Measurements from ENCODE around the gene CTNNA3. TPM values are rescaled to one million over a fixed set of nuclear protein-coding genes. Genes with fewer than 3 reads are reported as not detected.

Gene CTNNA3
- total and polyA plus RNA-seq, 7 donors = under 0.01 to 4.6 (median 2.4) TPM; not detected in 1

DNA sequence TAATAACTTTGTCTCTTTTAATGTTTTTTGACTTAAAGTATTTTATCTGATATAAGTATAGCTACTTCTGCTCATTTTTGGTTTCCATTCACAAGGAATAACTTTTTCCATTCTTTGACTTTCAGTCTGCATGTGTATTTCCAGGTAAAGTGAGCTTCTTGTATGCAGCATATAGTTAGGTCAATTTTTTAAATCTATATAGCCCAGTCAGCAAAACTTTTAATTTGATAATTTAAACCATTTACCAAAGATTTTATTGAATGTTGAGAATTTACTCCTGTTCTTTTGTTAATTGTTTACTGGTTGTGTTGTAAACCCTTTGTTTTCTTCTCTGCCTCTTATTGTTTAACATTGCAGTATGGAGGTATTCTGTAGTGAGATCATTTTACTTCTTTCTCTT, 1467.1 kb downstream of the CTNNA3 start:
- Histone ChIP-seq H3K27me3 (no peaks in the 10 kb centered on the region), H3K9me3 (peaks cover 0 to 8% (median 0%) of the 10 kb centered on the region in 4 donors), H3K4me1 (no peaks in the 10 kb centered on the region), H3K27ac (no peak overlapping the region), H3K4me3 (no peak overlapping the region), H3K36me3 (no peaks in the 10 kb centered on the region)
- intact Hi-C loops (cut with DNase I) = no loop called here
- TF ChIP-seq POLR2A (IDR thresholded peaks at IDR 0.05) = no peak
- TF ChIP-seq EP300 (IDR thresholded peaks at IDR 0.05) = no peak
- no peak for TF ChIP-seq POLR2AphosphoS5 (IDR thresholded peaks at IDR 0.05)
- TF ChIP-seq, protein P1, sequence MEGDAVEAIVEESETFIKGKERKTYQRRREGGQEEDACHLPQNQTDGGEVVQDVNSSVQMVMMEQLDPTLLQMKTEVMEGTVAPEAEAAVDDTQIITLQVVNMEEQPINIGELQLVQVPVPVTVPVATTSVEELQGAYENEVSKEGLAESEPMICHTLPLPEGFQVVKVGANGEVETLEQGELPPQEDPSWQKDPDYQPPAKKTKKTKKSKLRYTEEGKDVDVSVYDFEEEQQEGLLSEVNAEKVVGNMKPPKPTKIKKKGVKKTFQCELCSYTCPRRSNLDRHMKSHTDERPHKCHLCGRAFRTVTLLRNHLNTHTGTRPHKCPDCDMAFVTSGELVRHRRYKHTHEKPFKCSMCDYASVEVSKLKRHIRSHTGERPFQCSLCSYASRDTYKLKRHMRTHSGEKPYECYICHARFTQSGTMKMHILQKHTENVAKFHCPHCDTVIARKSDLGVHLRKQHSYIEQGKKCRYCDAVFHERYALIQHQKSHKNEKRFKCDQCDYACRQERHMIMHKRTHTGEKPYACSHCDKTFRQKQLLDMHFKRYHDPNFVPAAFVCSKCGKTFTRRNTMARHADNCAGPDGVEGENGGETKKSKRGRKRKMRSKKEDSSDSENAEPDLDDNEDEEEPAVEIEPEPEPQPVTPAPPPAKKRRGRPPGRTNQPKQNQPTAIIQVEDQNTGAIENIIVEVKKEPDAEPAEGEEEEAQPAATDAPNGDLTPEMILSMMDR (IDR thresholded peaks at IDR 0.05) = no peak
- no peak for DNase-seq

DNA sequence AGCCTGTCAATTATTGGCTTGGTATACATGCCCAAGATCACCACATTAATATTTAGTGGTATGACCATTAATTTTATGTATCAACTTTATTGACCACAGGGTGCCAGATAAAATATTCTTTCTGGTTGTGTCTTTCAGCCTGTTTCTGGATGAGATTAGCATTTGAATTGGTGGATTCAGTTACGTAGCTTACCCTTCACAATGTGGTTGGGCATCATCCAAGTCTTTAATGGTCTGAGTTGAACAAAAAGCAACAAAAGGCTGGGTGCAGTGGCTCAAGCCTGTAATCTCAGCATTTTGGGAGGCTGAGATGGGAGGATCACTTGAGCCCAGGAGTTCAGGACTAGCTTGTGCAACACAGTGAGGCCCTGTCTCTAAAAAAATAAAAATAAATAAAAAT, 1472.3 kb downstream of the CTNNA3 start:
- 78 to 81% methylated on average over 1 of the region's 1 CpG for WGBS, 2 donors
- H3K9me3 ChIP-seq = no peaks in the 10 kb centered on the region
- TF ChIP-seq POLR2AphosphoS5 (IDR thresholded peaks at IDR 0.05) = no peak
- no peak for TF ChIP-seq POLR2A (IDR thresholded peaks at IDR 0.05)
- TF ChIP-seq, protein P1 (IDR thresholded peaks at IDR 0.05) = no peak
- TF ChIP-seq EP300 (IDR thresholded peaks at IDR 0.05) = no peak
- no peak for DNase-seq
- intact Hi-C loops (cut with DNase I) = no loop called here
- H3K4me3 ChIP-seq = no peak overlapping the region
- H3K27me3 ChIP-seq = no peaks in the 10 kb centered on the region
- H3K36me3 ChIP-seq = no peaks in the 10 kb centered on the region
- H3K27ac ChIP-seq = no peak overlapping the region
- no peaks in the 10 kb centered on the region for H3K4me1 ChIP-seq

DNA sequence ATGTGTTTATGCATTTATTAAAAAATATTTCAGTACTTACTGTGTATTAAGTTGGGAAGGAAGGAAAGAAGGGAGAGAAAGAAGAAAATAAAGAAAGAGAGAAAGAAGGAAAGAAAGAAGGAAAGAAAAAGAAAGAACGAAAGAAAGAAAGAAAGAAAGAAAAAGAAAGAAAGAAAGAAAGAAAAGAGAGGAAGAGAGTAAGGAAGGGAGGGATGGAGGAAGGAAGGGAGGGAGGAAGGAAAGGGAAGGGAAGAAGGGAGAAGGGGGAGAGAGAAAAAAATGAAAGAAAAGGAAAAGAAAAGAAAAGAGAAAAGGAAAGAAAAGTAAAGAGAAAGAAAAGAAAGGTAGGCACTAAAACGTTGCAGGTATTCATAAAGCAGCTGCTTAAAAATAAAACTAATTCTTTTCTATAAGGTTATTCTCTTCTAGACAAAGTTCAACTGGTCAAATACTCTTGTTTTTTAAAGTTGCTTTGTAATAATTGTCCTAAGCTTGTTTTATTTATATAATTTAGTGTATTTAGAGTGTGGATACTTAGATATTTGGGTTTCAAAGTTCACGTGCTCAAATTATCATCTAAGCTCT, 1473.4 kb downstream of the CTNNA3 start:
- Histone ChIP-seq H3K4me3 (no peak overlapping the region), H3K27ac (no peak overlapping the region), H3K36me3 (no peaks in the 10 kb centered on the region), H3K9me3 (no peaks in the 10 kb centered on the region), H3K4me1 (no peaks in the 10 kb centered on the region), H3K27me3 (no peaks in the 10 kb centered on the region)
- 59 to 80% methylated on average over 3 of the region's 3 CpGs for WGBS, 2 donors
- no peak for TF ChIP-seq POLR2AphosphoS5 (IDR thresholded peaks at IDR 0.05)
- TF ChIP-seq POLR2A (IDR thresholded peaks at IDR 0.05) = no peak
- no peak for TF ChIP-seq EP300 (IDR thresholded peaks at IDR 0.05)
- TF ChIP-seq, protein P1 (IDR thresholded peaks at IDR 0.05) = no peak
- DNase-seq = no peak
- intact Hi-C loops (cut with DNase I) = no loop called here

DNA sequence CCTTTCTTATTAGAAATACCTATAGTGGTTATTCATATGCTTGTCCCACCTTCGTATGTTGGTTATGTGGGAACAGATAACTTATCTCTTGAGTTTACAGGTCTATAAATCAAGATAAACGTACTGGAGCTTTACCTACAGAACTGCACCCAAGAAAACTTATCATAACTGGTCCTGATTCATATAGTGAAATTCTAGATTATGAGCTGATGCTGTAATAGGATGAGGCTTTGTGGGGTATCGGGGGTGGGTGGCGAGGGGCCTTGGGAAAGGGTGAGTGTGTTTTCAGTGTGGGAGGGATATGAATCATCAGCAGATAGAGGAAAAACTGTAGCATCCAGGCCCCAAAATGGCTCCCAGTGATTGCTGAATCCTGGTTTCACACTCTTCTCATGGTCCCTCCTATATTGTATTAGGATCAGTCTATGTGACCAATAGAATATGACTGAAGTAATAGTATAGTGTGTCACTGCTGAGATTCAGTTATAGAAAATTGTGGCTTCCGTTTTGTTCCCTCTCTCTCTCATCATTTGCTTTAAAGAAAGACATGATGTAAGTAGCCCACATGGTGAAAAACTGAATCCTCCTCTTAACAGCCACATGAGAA, 1476.9 kb downstream of the CTNNA3 start:
- Histone ChIP-seq H3K27me3 (no peaks in the 10 kb centered on the region), H3K9me3 (no peaks in the 10 kb centered on the region), H3K4me1 (no peaks in the 10 kb centered on the region), H3K36me3 (no peaks in the 10 kb centered on the region), H3K27ac (no peak overlapping the region), H3K4me3 (no peak overlapping the region)
- DNase-seq = no peak
- no peak for TF ChIP-seq POLR2AphosphoS5 (IDR thresholded peaks at IDR 0.05)
- TF ChIP-seq POLR2A (IDR thresholded peaks at IDR 0.05) = no peak
- TF ChIP-seq, protein P1 (IDR thresholded peaks at IDR 0.05) = no peak
- no peak for TF ChIP-seq EP300 (IDR thresholded peaks at IDR 0.05)
- 44 to 67% methylated on average over 5 of the region's 5 CpGs for WGBS, 2 donors
- intact Hi-C loops (cut with DNase I) = no loop called here

DNA sequence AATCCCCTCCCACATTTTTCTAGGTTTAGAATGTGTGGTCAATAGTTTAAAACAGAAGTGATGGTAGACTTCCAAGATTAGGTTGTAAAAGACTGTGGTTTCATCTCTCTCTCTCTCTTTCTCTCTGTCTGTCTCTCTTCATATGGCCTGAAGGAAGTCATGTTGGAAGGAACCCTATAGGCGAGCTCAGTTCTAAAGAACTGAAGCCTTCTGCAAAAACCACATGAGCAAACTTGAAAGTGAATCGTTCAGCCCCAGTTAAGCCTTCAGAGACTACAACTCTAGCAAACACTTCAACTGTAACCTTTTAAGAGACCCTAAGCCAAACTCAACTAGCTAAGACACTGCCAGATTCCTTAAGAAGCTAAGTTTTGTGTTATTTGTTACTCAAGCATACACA, 1477.7 kb downstream of the CTNNA3 start:
- Histone ChIP-seq H3K4me1 (no peaks in the 10 kb centered on the region), H3K27ac (no peak overlapping the region), H3K9me3 (no peaks in the 10 kb centered on the region), H3K27me3 (no peaks in the 10 kb centered on the region), H3K4me3 (no peak overlapping the region), H3K36me3 (no peaks in the 10 kb centered on the region)
- intact Hi-C loops (cut with DNase I) = no loop called here
- no peak for DNase-seq
- WGBS, 2 donors = 82 to 86% methylated on average over 2 of the region's 2 CpGs
- TF ChIP-seq POLR2AphosphoS5 (IDR thresholded peaks at IDR 0.05) = no peak
- TF ChIP-seq POLR2A (IDR thresholded peaks at IDR 0.05) = no peak
- no peak for TF ChIP-seq EP300 (IDR thresholded peaks at IDR 0.05)
- TF ChIP-seq, protein P1 (IDR thresholded peaks at IDR 0.05) = no peak
